Embryonic facial prominence (tissue), 1 donor: ENCODE results near the gene MMP13.
"Not testable (repeated sequence)": the region's sequence is repeated elsewhere in the genome, so short reads cannot be mapped to it uniquely, and the experiment has no call there.

ENCODE experiments used
- DNase-seq: peaks from one replicate; pipeline ENCODE4 v3.0.0-alpha.2; 2016; ENCODE audit errors: extremely low spot score

Gene MMP13

DNA sequence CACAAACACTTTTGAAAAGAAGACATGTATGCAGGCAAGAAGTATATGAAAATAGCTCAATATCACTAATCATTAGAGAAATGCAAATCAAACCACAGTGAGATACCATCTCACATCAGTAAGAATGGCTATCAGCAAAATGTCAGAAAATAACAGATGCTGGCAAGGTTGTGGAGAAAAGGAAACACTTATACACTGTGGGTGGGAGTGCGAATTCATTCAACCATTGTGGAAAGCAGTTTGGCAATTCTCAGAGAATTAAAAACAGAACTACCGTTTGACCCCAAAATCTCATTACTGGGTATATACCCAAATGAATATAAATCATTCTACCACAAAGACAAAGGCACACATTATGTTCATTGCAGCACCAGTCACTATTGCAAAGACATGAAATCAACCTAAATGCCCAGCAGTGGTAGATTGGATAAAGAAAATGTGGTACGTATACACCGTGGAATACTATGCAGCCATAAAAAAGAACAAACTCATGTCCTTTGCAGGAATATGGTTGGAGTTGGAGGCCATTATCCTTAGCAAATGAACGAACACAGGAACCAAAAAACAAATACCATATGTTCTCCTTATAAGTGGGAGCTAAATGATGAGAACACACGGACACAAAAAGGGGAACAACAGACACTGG, 18.5 kb downstream of the MMP13 start:
- no peak for DNase-seq

DNA sequence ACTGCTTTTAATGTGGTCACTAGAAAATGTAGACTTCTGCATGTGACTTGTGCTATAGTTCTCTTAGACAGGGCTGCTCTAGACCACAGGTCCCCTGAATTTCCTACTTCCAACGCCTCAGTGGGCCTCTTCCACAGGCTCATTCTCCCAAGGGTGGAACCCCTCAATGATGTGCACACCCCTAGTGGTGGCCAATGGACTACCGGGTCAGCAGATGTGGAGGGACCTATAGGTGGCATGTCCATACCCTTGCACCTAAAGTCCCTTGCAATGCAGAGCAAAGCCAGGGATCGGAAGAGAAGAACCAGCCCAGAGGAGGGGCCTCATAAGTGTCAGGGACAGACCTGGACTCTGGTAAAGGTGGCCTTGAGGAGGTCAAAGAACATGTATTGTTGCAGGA, 20.0 kb downstream of the MMP13 start:
- no peak for DNase-seq

DNA sequence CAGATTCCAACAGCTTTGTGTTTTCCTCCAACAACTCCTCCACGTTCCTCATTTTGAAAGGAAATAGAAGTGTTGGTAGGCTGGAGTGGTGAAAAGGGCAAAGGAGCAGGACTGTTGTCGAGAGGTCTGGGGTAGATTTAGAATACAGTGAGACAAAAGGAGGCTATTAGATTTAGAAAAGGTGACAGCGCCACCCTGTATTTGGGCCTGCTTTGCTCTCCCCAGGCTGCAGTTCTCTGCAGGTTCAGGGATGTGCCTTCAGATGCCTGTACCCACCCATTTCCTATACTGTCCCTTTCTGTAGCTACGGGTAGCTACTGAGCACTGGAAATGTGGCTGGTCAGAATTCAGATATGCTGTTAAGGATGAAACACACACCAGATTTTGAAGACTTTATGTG, 20.8 kb downstream of the MMP13 start:
- DNase-seq = no peak

DNA sequence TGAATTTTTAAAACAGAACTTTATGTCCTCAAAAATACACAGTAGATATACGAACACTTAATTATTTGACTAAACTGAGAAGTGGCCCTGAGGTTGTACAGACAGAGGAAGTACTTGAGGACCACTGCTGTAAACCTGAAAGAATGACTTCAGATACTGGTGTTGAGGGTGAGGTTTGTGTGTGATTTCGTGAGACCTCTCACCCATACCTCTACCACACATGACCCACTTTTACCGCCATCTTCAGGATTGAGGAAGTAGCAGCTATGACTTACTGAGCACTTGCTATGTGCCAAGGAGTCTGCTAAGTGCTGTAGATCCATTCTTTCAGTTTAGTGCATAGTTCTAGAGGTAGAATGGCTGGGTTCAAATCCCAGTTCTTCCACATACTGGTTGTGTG, 21.9 kb downstream of the MMP13 start:
- no peak for DNase-seq

DNA sequence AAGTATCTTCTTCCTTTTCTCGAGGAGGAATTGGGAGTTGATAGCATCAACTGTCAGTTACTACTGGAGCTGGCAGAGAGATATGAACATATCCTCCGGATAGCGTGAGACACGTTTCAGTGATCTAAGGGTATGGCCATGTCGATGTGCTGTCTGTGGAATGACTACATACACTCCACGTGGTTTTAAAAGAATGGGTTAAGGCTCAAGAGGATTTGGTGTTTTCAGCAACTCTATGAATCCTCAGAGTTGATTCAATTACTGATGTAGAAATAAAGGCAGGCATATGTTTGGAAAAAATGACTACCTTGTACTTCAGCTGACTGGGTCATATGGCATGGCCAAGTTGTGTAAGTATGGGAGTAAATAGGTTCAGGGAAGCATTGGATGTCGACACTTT, 22.9 kb downstream of the MMP13 start:
- no peak for DNase-seq

DNA sequence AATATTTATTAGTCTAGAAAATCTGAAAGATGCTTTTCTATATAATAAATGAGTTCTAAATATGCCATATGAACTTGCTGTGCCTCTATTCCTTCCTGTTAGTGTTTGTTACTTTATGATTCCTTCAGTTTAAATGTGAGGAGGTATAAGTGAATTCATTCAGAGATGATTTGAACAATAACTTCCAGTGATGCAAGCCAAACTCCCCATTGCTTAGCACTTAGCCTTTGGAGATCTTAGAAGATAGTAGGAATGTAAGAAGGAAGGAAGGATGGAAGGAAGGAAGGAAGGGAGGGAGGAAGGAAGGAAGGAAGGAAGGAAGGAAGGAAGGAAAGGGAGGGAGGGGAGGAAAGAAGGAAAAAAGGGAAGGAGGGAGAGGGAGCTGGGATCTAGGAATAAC, 25.1 kb downstream of the MMP13 start:
- DNase-seq = no peak

DNA sequence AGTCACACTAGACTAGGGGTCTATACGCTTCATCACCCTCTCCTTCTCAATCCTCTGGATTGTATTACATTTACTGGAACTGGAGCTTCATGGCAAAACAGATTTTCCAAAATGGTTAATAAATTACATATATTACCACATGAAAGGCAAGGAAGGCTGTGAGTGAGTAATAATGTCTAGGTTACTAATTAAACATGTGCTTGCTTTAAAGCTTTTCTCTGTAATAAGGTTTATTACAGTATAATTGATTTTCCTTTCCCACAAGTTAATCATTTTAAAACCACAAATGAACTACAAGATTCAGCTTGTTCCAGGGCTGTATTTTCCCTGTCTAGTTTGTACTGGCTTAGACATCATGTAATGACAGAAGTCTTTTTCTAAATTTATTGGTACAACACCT, 25.6 kb downstream of the MMP13 start:
- no peak for DNase-seq

DNA sequence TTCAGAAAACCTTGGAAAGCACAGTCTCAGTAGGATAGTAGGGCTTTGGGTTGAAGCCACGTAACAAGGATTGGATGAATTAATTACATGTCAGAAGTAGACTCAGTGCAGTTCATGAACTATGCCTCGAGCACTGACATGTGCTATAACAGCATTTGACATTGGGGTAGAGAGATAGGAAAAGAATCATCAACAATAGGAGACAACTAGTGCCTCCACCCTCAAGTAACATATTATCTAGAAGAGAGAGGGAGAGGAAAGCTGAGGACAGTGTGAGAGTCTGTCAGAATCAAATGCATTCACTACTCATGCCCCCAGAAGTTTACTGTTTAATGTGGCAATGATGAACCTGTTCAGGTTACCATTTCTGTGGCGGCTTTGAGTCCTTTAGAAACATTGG, 26.4 kb downstream of the MMP13 start:
- DNase-seq = no peak

DNA sequence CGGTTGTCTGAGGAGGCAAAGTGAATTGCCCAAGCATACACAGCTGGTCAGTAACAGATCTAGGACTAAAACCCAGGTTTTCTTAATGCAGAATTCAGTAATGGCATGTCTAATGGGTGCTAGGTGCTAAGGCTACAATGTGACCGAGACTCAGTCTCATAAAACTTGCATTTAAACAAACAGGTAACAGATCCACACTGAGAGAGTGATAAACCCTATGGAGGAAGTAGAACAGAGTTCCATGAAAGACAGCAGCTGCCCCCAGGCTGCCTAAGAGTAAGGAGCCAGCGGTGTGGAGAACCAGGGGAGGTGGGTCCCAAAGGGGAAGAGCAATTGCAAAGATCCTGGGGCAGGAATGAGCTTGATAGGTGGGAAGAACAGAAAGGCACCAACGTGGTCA, 27.3 kb downstream of the MMP13 start:
- no peak for DNase-seq

DNA sequence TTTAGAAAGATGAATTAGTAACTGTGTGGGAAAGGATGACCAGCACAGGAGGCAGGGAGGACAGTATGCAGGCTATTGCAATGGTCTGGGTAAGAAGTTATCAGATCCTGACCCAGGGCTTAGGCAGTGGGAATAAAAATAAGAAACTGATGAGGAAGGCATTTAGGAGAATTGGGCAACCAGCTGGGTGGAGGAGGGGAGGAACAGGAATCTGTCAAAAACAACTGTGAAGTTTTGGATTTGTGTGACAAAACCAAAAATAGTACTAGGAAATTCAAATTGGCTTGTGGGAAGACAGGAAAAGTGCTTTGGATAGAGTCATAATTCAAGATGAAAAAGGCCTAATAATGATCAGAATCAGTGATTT, 27.9 kb downstream of the MMP13 start:
- no peak for DNase-seq

DNA sequence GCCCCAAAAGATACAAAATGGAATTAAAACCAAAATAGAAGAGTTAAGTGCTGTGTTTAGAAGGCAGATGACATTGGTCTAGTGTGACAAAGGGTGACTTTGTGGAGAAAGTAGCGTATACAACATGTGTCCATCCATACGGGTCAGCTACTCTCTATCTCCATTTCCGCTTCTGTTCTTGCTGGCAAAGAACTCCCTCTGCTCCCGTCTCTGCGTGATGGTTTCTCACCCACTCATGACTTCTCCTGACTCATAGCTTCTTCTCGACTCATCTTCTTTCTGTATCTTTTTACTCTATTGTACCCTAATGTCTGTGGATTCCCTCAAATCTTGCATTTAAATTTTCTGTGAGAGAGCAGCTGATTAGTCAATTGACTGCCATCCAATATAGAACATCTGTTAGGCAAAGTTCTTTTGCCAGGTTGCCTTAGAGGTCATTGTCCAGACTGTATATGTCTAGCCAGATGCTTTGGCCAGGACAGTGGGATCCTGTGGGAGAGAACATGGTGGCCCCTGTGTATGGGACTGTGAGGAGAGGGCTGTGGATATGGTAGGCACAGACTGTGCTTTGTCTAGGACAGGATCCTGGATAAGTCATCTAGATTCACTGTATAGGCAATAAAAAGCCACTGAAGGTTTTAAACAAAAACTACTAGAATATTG, 28.4 kb downstream of the MMP13 start:
- no peak for DNase-seq

DNA sequence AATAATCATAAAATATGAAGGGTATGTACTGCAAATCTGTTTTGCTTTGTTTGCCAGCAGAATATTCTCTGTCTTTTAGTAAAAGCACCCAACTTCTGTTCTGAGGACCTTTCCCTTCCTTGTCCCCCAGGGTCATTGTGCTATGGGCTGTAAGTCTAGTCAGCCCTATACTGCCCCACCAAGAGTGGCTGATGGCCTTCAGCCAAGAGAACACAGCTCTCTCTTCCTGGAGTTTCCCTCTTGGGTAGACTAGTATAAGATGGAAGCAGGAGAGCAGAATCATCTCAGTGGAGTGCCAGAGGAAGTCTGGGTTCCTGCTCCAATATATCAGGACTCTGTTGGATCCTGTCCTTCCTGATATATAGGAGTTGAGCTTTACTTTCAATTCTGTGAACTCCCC, 29.0 kb downstream of the MMP13 start:
- no peak for DNase-seq

DNA sequence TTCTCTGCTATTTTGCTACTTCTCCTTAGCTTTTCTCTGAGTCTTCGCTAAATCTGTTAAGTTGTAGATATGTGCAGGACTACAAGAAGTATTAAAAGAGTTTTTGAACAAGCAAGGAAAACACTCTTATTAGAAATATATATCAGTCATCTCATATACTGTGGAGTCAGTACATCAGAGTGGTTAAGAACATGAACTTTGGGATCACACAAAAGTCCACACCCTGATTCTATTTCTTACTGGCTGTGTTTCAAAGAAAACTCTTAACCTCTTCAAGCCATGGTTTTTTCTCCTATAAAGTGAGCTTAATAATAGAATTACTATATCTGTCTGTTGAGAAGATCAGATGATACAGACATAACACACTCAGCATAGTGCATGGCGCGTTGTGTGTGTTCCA, 29.5 kb downstream of the MMP13 start:
- DNase-seq = no peak

DNA sequence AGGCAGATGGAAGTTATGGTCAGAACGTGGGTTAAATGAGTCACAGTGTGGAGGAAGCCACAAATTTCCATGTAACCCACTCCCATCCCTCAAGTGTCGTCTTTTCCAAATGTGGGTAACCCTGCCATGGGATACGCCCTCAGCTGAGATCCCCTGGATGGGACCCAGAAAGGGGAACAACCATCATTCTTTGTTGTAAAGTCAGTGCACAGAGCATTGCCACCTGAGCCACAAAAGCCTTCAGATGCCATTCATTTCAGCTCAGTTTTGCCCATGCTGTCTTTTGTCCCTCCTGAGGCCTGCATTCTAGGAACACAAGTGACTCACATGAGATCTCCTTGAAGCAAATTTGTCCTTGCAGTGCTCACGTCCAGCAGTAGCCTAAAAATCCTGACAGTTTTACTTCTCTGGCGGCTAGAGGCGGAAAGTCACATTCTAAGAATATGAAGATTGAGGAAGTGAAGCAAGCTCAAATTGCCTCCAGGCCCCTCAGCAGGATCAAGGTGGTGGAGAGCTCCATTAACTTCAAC, 30.6 kb downstream of the MMP13 start:
- no peak for DNase-seq

DNA sequence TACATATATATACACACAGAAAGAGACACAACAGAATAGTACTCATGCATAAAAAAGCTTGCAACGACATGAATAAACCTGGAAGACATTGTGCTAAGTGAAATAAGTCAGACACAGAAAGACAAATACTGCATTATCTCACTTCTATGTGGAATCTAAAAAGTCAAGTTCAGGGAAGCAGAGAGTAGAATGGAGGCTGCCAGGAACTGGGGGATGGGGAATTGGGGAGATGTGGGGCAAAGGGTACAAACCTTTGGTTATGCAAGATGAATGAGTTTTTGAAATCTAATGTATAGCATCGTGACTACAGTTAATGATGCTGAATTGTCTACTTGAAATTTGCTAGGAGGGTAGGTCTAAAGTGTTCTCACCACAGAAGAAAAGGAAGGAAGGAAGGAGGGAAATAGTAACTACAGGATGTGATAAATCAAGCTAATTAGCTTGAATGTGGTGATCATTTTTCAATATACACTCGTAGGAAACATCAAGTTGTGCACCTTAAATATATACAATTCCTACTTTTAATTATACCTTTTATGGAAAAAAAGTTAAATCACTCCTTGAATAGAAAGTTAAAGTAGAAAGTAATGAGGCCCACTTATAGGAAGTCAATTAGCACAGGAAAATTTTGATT, 33.8 kb downstream of the MMP13 start:
- DNase-seq = no peak

DNA sequence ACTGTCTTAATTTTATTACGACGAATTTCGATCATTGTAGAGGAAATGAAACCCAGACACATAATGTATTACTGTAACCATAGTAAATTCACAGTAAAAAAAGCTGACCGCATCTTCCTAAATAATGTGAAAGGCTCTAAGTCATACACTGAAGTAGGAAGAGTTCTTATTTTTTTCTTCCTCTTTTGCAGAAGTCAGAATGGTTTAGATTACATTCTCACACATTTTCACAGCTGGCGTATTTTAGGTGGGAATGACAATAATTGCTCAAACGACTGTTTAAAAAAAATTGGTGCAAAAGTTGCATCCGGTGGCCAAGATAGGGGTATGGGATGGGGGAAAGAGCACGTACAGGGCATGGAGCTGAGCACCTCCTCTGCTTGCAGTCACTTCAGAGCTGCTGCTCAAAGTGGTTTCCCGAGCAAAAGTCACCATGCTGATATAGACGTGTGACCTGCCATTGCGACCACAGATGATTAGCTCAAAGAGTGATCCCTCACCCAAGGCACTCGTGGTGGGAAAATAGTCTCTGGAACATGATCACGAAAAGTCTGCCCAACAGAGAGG, 35.3 kb downstream of the MMP13 start:
- no peak for DNase-seq

DNA sequence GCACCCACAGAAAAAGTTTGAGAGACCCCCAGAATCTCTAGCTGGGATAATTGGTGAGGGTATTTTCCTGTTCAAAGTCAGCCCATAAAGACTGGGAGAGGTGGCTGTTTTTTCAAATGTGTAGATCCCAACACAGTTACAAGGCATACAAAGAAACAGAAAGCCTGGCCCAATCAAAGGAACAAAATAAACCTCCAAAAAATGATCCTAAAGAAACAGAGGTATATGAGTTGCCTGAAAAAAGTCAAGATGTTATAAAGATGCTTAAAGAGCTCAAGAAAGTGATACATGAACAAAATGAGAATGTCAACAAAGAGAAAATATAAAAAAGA, 40.5 kb downstream of the MMP13 start:
- no peak for DNase-seq

DNA sequence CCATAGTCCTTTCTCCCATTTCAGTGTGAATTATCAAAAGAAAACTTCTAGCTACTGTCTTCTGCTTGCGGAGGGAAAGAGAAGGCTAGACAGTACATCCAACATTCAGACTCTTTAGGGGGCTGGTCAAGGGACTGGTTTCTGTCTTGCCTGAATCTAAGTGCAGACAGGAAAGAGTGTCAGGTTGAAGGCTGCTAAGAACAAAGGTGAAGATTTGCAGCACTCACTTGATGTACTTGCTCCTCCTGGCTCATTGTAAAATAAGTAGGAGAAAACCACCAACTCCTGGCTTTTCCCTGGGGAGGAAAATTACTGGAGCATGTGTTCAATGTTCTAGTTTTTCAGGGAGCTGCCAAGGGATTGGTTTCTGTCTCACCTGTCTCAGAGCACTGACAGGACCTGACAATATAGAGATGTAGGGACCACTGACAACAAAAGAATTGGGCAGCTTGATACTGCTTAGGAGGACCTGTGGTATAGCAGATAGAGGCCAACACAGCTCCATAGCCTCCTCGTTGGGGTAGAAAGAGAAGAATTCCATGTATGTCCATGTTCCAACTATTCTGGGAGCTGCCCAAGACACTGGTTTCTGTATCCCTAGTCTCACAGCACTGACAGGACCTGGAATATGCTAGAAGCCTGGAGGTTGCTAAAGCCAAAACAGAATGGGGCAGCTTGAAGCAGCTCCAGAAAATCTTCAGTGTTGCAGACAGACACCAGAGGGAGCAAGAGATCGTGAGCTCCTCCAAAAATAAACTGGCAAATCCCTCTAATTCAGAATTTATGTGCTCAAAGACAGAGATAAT, 41.1 kb downstream of the MMP13 start:
- DNase-seq = no peak

DNA sequence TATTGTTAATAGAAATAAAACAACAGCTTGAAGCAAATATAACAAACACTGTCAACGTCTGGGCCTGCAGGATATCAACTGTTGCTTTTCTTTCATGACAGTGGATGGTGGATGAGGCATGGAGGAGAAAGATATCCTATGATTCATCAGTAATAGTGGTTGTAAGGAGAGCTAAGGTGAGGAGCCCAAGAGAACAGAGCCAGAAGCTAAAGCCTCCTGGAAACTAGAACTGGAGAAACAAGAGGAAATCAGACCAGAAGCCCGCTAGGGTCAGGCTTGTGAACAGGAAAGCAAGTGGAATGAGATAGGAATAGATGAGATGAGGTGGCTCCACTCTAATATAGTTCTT, 43.1 kb downstream of the MMP13 start:
- no peak for DNase-seq

DNA sequence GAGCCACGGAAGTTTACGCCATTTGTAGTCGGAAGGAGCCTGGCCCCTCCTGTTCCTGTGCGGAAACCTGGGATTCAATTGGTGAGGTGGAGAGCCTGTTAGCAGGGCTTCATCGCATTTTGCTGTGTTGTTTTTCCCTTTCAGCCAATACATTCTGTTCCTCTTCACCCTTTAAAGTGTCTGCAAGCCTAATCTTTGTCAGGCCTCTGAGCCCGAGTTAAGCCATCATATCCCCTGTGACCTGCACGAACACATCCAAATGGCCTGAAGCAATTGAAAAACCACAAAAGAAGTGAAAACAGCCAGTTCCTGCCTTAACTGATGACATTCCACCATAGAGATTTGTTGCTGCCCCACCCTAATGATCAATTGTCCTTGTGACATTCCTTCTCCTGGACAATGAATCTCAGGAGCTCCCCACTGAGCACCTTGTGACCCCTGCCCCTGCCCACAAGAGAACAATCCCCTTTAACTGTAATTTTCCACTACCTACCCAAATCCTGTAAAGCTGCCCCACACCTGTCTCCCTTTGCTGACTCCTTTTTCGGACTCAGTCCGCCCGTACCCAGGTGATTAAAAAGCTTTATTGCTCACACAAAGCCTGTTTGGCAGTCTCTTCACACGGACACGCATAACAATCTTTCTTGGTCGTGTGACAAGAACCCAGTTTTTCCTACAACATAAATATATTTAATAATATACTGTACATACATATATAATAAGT, 43.6 kb downstream of the MMP13 start:
- DNase-seq = no peak

DNA sequence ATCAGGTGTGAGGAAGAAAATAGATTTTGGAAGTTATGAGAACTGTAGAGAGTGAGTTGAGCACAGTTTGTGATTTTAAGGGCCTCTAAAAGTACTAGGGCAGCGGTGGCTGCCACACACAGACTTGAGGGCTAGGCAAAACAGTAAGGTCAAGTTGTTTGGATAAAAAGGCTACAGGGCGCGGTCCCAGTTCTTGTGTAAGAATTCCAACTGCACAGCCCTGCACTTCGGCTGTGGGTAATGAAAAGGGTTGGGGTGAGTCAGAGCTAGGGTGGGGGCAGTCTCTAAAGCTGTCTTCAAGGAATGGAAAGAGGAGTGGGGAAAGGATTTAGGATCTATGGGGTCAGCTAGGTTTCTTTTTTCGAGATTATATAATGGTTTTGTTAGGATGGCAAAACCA, 49.7 kb downstream of the MMP13 start:
- DNase-seq = not testable (repeated sequence)

DNA sequence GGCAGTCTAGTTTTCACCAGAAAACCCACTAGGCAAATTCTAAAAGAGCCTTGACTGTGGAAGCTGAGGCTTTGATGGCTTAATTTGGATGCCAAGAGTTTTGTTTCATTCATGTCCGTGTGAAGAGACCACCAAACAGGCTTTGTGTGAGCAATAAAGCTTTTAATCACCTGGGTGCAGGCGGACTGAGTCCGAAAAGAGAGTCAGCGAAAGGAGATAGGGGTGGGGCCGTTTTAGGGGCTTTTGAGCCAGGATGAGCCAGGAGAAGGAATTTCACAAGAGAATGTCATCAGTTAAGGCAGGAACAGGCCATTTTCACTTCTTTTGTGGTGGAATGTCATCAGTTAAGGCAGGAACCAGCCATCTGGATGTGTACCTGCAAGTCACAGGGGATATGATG, 51.6 kb downstream of the MMP13 start:
- not testable (repeated sequence) for DNase-seq
